ENCODE results near the gene ANTXR2. TPM values are rescaled to one million over a fixed set of nuclear protein-coding genes. Genes with fewer than 3 reads are reported as not detected.

Gene ANTXR2
- total RNA-seq, 2 experiments from 2014 or later, result not detected

DNA sequence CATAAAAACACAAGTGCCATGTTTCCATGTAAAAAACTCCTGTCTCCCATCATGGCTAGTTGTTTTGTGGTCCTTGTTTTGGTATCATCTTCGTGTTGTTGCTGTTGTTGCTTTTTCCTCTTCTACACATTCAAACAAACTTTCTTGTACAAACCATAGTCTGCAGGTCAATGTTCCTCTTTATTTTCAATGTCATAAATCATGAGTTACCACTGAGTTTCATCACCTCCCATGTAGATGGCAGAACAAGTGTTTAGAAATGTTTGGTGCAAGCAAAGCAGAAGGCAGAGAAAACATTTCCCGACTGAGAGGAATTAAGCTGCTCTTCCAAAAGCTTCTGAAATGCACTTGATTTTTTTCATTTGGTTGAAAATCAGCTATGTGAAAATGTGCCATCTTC, 166.0 kb downstream of the ANTXR2 start:
- H3K9me2 ChIP-seq (ENCODE audit: insufficient read depth, low read length), result no peaks in the 10 kb centered on the region
- H3K79me2 ChIP-seq (ENCODE audit: insufficient read depth, low read depth, low read length), result no peaks in the 10 kb centered on the region
- H3K36me3 ChIP-seq (ENCODE audit: insufficient read depth, low read length), result no peaks in the 10 kb centered on the region
- TF ChIP-seq CTCF (conservative IDR thresholded peaks at IDR 0.05; ENCODE audit: low read length) (no peak), EZH2phosphoT487 (IDR thresholded peaks at IDR 0.05; ENCODE audit: borderline replicate concordance, low read depth, low read length) (no peak)
- H3K27ac ChIP-seq (ENCODE audit: low read depth, low read length, poor library complexity, severe bottlenecking), result no peak overlapping the region
- no peaks in the 10 kb centered on the region for H3K9me3 ChIP-seq (ENCODE audit: low read length)
- H2AFZ ChIP-seq (ENCODE audit: low read length), result no peak overlapping the region
- BruUV-seq (replicated peaks), result no TSS peak
- H3K4me2 ChIP-seq (ENCODE audit: low read length), result no peak overlapping the region
- intact Hi-C loops (cut with micrococcal nuclease; ENCODE audit: unreplicated experiment), result no loop called here
- POLR2A ChIA-PET, result no interaction called here
- CTCF ChIA-PET (ENCODE audit: unreplicated experiment), result no interaction called here
- no peak overlapping the region for H3K4me3 ChIP-seq (ENCODE audit: low read depth, low read length, poor library complexity, severe bottlenecking)
- no peaks in the 10 kb centered on the region for H3K4me1 ChIP-seq (ENCODE audit: insufficient read depth, low read length, poor library complexity, severe bottlenecking)
- DNase-seq (ENCODE audit: low spot score), result no peak
- H4K20me1 ChIP-seq (ENCODE audit: insufficient read depth, low read length), result no peaks in the 10 kb centered on the region

DNA sequence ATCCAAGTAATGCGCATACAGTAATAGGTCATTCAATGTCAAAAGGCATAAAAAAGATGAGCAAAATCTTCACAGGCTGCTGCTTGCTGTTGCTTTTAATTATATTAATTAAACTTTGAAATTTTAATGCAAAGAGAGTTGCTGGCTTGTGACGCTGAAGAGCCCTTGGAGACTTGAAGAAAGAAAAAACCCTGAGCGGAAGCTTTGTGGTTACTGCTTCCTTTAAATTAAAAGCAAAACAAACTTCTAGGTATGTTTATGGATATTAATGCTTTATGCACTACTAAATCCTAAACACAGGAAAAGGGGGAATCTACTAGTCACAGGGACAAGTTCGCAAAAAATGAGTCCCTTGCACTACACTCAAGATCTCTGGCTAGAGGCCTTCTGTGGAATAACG, 166.7 kb downstream of the ANTXR2 start:
- BruUV-seq (replicated peaks), result no TSS peak
- H3K27ac ChIP-seq (ENCODE audit: low read depth, low read length, poor library complexity, severe bottlenecking), result no peak overlapping the region
- intact Hi-C loops (cut with micrococcal nuclease; ENCODE audit: unreplicated experiment), result no loop called here
- H3K36me3 ChIP-seq (ENCODE audit: insufficient read depth, low read length), result no peaks in the 10 kb centered on the region
- DNase-seq (ENCODE audit: low spot score), result no peak
- ChIA-PET CTCF (ENCODE audit: unreplicated experiment) (no interaction called here), POLR2A (no interaction called here)
- H3K9me3 ChIP-seq (ENCODE audit: low read length), result no peaks in the 10 kb centered on the region
- no peaks in the 10 kb centered on the region for H3K9me2 ChIP-seq (ENCODE audit: insufficient read depth, low read length)
- no peak overlapping the region for H3K4me2 ChIP-seq (ENCODE audit: low read length)
- H3K4me3 ChIP-seq (ENCODE audit: low read depth, low read length, poor library complexity, severe bottlenecking), result no peak overlapping the region
- TF ChIP-seq EZH2phosphoT487 (IDR thresholded peaks at IDR 0.05; ENCODE audit: borderline replicate concordance, low read depth, low read length) (no peak), CTCF (conservative IDR thresholded peaks at IDR 0.05; ENCODE audit: low read length) (no peak)
- H4K20me1 ChIP-seq (ENCODE audit: insufficient read depth, low read length), result no peaks in the 10 kb centered on the region
- no peaks in the 10 kb centered on the region for H3K79me2 ChIP-seq (ENCODE audit: insufficient read depth, low read depth, low read length)
- no peak overlapping the region for H2AFZ ChIP-seq (ENCODE audit: low read length)
- H3K4me1 ChIP-seq (ENCODE audit: insufficient read depth, low read length, poor library complexity, severe bottlenecking), result no peaks in the 10 kb centered on the region

GRCh38 chr4:79905212-79905611, 167.8 kb downstream of the ANTXR2 start:
- Histone ChIP-seq H3K4me2 (ENCODE audit: low read length) (no peak overlapping the region), H3K36me3 (ENCODE audit: insufficient read depth, low read length) (no peaks in the 10 kb centered on the region), H3K4me1 (ENCODE audit: insufficient read depth, low read length, poor library complexity, severe bottlenecking) (no peaks in the 10 kb centered on the region), H3K4me3 (ENCODE audit: low read depth, low read length, poor library complexity, severe bottlenecking) (no peak overlapping the region), H3K9me2 (ENCODE audit: insufficient read depth, low read length) (no peaks in the 10 kb centered on the region), H2AFZ (ENCODE audit: low read length) (no peak overlapping the region), H4K20me1 (ENCODE audit: insufficient read depth, low read length) (no peaks in the 10 kb centered on the region), H3K9me3 (ENCODE audit: low read length) (no peaks in the 10 kb centered on the region), H3K27ac (ENCODE audit: low read depth, low read length, poor library complexity, severe bottlenecking) (no peak overlapping the region), H3K79me2 (ENCODE audit: insufficient read depth, low read depth, low read length) (no peaks in the 10 kb centered on the region)
- ChIA-PET CTCF (ENCODE audit: unreplicated experiment) (no interaction called here), POLR2A (no interaction called here)
- TF ChIP-seq CTCF (conservative IDR thresholded peaks at IDR 0.05; ENCODE audit: low read length) (no peak), EZH2phosphoT487 (IDR thresholded peaks at IDR 0.05; ENCODE audit: borderline replicate concordance, low read depth, low read length) (no peak)
- DNase-seq (ENCODE audit: low spot score), result no peak
- intact Hi-C loops (cut with micrococcal nuclease; ENCODE audit: unreplicated experiment), result no loop called here
- BruUV-seq (replicated peaks), result no TSS peak
